ENCODE measurements around the gene BRSK2. TPM values are rescaled to one million over a fixed set of nuclear protein-coding genes. Genes with fewer than 3 reads are reported as not detected.
"Not testable (repeated sequence)": the region's sequence is repeated elsewhere in the genome, so short reads cannot be mapped to it uniquely, and the experiment has no call there.

The BRSK2 gene
- 0.06 and 0.22 TPM in 2 replicates for total RNA-seq

DNA sequence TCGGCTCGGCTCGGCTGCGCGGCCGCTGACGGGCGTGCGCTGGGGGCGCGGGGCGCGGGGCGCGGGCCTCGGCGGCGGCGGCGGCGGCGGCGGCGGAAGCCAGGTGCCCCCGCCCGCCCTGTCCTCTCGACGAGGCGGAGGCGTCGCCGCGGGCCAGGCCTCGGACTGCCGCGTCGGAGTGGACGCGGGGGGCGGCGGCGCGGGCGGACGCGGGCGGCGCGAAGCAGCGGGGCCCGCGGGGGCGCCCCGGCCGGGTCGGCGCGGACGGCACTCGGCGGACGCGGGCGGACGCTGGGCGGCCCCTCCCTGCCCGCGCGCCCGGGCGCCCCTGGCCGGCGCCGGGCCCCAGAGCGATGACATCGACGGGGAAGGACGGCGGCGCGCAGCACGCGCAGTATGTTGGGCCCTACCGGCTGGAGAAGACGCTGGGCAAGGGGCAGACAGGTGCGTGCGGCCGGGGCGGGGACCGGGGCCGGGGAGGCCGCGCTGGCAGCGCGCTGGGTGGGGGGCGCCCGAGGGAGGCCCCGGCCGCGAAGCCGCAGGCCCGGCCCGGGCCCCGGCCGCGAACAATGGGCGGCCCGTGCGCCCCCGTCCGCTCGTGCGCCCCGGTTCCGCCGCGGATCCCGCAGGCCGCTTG lies at the start of gene BRSK2:
BRSK2 (plus strand) TSS at position 3 of the 637 bp plus-strand sequence; CDS start at position 354, 351 bp downstream.
- no peak for DNase-seq (ENCODE audit: low read depth)
- TF ChIP-seq, protein P1, sequence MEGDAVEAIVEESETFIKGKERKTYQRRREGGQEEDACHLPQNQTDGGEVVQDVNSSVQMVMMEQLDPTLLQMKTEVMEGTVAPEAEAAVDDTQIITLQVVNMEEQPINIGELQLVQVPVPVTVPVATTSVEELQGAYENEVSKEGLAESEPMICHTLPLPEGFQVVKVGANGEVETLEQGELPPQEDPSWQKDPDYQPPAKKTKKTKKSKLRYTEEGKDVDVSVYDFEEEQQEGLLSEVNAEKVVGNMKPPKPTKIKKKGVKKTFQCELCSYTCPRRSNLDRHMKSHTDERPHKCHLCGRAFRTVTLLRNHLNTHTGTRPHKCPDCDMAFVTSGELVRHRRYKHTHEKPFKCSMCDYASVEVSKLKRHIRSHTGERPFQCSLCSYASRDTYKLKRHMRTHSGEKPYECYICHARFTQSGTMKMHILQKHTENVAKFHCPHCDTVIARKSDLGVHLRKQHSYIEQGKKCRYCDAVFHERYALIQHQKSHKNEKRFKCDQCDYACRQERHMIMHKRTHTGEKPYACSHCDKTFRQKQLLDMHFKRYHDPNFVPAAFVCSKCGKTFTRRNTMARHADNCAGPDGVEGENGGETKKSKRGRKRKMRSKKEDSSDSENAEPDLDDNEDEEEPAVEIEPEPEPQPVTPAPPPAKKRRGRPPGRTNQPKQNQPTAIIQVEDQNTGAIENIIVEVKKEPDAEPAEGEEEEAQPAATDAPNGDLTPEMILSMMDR (conservative IDR thresholded peaks at IDR 0.05; ENCODE audit: low read depth, low read length), result no peak
- peak within 1 kb of the TSS; percentile 61 for H3K4me3 ChIP-seq (ENCODE audit: low read depth, low read length)

DNA sequence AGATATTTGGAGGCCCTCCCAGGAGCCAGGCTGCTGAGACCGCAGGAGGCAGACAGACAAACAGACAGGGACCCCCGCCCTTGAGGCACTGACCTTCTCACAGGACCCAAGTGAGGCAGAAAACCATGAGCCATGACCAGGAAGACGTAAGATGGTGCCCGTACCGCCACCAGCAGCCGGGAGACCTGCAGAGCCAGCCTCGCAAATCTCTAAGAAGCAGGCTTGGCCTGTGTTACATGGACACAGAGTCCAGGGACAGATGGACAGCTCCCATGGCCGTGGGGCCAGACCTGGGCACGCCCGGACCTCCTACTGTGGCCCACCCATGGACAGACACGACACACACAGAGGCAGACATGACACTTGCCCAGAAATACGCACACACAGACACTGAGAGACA lies 49.6 kb upstream of the BRSK2 start:
- TF ChIP-seq, protein P1 (conservative IDR thresholded peaks at IDR 0.05; ENCODE audit: low read depth, low read length), result no peak
- no peak overlapping the region for H3K4me3 ChIP-seq (ENCODE audit: low read depth, low read length)
- DNase-seq (ENCODE audit: low read depth), result no peak

DNA sequence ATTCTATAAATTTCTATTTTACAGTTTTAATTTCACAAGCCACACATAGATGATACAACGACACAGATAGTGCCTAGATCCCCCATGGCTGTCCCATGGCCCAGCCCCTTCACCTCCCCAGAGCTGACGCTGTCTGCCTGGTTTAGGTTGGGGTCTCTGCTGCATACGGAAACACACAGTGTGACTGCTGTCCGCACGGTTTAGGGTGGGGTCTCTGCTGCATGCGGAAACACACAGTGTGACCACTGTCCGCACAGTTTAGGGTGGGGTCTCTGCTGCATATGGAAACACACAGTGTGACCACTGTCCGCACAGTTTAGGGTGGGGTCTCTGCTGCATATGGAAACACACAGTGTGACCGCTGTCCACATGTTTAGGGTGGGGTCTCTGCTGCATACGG lies 48.5 kb upstream of the BRSK2 start:
- not testable (repeated sequence) for H3K4me3 ChIP-seq (ENCODE audit: low read depth, low read length); DNase-seq (ENCODE audit: low read depth)

DNA sequence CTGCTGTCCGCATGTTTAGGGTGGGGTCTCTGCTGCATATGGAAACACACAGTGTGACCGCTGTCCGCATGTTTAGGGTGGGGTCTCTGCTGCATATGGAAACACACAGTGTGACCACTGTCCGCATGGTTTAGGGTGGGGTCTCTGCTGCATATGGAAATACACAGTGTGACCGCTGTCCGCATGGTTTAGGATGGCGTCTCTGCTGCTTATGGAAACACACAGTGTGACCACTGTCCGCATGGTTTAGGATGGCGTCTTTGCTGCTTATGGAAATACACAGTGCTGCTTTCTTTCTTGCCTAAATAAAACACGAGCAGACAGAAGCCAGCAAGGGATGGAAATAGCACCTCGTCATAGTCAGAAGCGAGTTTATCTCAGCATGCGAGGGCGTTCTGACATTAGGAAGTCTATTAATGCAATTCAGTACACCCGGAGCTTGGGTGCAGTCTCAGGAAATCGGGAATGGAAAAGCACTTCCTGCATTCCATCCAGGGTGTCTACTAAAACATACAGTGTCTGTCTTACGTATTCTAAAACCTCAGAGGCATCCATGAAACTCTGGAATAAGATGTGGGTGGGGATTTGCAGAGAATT lies 47.7 kb upstream of the BRSK2 start:
- no peak for DNase-seq (ENCODE audit: low read depth)
- TF ChIP-seq, protein P1 (conservative IDR thresholded peaks at IDR 0.05; ENCODE audit: low read depth, low read length), result no peak
- H3K4me3 ChIP-seq (ENCODE audit: low read depth, low read length), result no peak overlapping the region

DNA sequence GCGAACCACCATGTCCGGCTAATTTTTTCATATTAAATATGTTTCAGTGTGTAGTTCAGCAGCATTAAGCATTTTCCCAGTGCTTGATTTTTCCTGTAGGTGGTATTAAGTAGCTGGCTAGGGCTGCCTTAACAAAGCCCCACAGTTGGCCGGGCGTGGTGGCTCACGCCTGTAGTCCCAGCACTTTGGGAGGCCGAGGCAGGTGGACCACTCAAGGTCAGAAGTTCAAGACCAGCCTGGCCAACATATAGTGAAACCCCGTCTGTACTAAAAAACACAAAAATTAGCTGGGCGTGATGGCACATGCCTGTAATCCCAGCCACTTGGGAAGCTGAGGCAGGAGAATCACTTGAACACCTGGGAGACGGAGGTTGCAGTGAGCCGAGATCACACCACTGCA lies 46.8 kb upstream of the BRSK2 start:
- TF ChIP-seq, protein P1 (conservative IDR thresholded peaks at IDR 0.05; ENCODE audit: low read depth, low read length), result no peak
- no peak for DNase-seq (ENCODE audit: low read depth)
- H3K4me3 ChIP-seq (ENCODE audit: low read depth, low read length), result no peak overlapping the region

DNA sequence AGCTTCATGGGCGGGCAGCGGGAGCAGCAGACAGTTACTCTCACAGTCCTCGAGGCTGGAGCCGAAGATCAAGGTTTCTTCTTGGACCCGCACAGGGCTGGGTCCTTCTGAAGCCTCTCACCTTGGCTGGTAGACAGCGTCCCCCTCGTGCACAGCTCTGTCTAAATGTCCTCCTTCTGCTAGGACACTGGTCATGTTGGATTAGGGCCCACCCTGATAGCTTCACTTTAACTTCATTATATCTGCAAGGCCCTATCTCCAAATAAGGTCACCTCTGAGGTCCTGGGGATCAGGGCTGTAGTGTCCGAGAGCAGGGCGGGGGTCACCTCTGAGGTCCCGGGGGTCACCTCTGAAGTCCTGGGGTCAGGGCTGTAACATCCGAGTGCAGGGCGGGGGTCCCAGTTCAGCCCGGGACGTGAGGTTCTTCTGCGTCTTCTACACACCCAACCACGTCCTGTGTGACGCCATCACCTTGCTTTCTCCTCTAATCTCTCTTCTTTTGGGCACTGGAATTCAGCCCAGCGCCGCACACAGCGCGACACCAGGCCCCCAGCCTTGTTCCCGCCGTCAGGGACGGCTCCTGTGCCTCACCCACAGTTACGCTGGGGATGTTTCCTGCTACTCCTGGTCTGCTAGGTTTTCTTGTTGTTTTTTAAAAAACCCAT lies 46.2 kb upstream of the BRSK2 start:
- TF ChIP-seq, protein P1 (conservative IDR thresholded peaks at IDR 0.05; ENCODE audit: low read depth, low read length), result no peak
- DNase-seq (ENCODE audit: low read depth), result no peak
- no peak overlapping the region for H3K4me3 ChIP-seq (ENCODE audit: low read depth, low read length)

DNA sequence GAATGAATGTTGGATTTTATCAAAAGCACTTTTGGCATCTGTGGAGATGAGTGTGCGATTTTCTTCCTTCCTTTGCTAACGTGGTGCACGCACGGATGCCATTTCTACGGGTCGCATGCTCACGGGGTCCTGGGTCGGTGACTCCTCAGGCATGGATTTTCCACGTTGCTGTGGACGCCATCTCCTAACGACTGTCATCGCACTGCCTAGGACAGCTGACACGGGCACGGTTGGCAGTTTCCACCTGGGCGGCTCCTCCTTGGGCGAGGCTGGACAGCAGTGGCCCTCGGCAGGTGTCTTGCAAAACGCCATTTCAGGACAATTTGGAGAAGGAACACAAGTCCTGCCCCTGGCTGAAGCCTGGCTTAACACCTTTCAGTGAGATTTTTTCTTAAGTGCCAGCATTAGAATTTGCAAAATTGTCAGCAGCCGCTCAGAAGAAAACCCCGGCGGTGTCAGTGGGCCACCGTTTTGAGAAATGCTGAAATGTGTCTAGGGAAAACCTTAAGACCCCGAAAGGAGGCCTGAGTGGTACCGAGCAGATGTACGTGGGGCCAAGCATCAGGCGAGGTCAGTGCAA lies 45.6 kb upstream of the BRSK2 start:
- no peak for DNase-seq (ENCODE audit: low read depth)
- H3K4me3 ChIP-seq (ENCODE audit: low read depth, low read length), result no peak overlapping the region
- TF ChIP-seq, protein P1 (conservative IDR thresholded peaks at IDR 0.05; ENCODE audit: low read depth, low read length), result no peak
